HUES48 (cell line): ENCODE measurements around the gene CERS6.
A peak's percentile ranks its signal among the peaks of the same experiment; 100 is the strongest.

ENCODE experiments used
- H3K27ac ChIP-seq: one replicate; pipeline ENCODE4 v1.7.0; 2013; ENCODE audit warnings: low read depth, low read length, inconsistent platforms
- H3K27me3 ChIP-seq: 2 replicates; pipeline ENCODE4 v1.6.1; 2013; ENCODE audit warnings: mild to moderate bottlenecking, low read length; ENCODE audit not compliant: control insufficient read depth, insufficient read depth
- H3K36me3 ChIP-seq: 2 replicates; pipeline ENCODE4 v1.6.1; 2013; ENCODE audit warnings: low read length; ENCODE audit not compliant: control insufficient read depth, insufficient read depth
- H3K4me1 ChIP-seq: 2 replicates; pipeline ENCODE4 v1.6.1; 2013; ENCODE audit warnings: mild to moderate bottlenecking, low read length; ENCODE audit not compliant: control insufficient read depth, insufficient read depth
- H3K4me3 ChIP-seq: 2 replicates; pipeline ENCODE4 v1.5.1; 2013; ENCODE audit warnings: mild to moderate bottlenecking, low read depth, low read length
- H3K9ac ChIP-seq: 2 replicates; pipeline ENCODE4 v1.6.1; 2013; ENCODE audit warnings: mild to moderate bottlenecking, low read depth, low read length, moderate library complexity
- H3K9me3 ChIP-seq: 2 replicates; pipeline ENCODE4 v1.6.1; 2013; ENCODE audit warnings: low read length; ENCODE audit not compliant: control insufficient read depth, insufficient read depth

Gene CERS6

DNA sequence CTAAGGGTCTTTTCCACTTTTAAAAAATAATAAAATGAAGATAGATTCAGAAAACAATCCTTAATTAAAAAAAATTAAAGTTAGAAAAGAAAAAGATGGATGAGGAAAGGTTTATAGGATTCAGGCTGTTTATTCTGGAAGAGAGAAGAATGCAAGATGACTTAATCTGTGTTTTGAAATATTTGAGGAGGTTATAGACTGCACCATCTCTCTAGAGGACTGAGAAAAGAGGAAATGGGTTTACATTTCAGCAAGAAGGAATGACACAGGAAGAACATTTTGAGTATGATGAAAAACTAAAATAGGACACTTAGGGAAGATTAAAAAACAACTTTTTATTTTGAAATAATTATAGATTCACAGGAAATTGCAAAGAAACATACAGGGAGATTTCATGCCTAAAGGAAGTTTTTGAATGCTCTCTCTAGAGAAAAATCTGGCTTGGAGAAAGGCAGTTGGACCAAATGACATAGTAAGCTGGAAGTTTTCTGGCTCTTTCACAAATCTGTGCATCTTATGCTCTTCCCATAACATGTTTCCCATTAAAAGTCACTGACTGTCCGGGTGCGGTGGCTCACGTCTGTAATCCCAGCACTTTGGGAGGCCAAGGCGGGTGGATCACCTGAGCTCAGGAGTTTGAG, 75.0 kb downstream of the CERS6 start:
- Histone ChIP-seq H3K4me1 (peaks cover 8% of the 10 kb centered on the region), H3K4me3 (no peak overlapping the region), H3K9ac (no peak overlapping the region), H3K27me3 (no peaks in the 10 kb centered on the region), H3K9me3 (no peaks in the 10 kb centered on the region), H3K36me3 (no peaks in the 10 kb centered on the region), H3K27ac (no peak overlapping the region)

GRCh38 chr2:168534926-168535325, 78.9 kb downstream of the CERS6 start:
- Histone ChIP-seq H3K9ac (no peak overlapping the region), H3K9me3 (no peaks in the 10 kb centered on the region), H3K4me3 (no peak overlapping the region), H3K27me3 (no peaks in the 10 kb centered on the region), H3K36me3 (no peaks in the 10 kb centered on the region), H3K4me1 (peaks cover 11% of the 10 kb centered on the region), H3K27ac (no peak overlapping the region)

DNA sequence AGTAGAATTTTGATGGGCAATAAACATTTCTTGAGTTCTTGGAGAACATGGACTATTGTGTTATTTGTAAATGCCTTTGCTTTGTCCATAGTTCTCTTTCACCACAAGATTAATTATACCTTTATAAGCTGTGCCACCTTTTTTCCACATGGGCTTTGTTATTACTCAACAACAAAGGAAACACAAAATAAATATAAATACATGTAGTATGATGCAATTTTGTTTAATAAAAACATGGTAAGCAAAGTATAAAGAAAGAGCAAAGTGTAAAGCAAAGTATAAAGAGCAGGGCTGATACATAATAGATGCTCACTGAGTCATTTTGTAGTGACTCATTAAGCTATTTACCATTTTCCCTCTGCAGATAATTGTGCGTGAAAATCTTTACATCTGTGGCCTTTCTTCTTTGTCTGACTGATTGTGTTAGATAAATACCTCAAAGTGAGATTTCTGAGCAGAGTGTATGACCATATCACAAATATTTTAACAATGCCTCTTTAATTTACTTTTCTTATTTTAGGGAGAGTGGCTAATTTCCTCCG, 80.9 kb downstream of the CERS6 start:
- no peak overlapping the region for H3K9ac ChIP-seq
- H3K9me3 ChIP-seq, result peaks cover 3% of the 10 kb centered on the region; the same call in 1 of the 2 replicates
- no peaks in the 10 kb centered on the region for H3K27me3 ChIP-seq
- peaks cover 11% of the 10 kb centered on the region for H3K4me1 ChIP-seq
- peak overlapping the region; percentile 57 for H3K27ac ChIP-seq
- no peaks in the 10 kb centered on the region; the same call in 1 of the 2 replicates for H3K36me3 ChIP-seq
- H3K4me3 ChIP-seq, result no peak overlapping the region

GRCh38 chr2:168538133-168538532, 82.1 kb downstream of the CERS6 start:
- no peaks in the 10 kb centered on the region; the same call in 1 of the 2 replicates for H3K36me3 ChIP-seq
- no peak overlapping the region for H3K27ac ChIP-seq
- H3K9me3 ChIP-seq, result peaks cover 3% of the 10 kb centered on the region; the same call in 1 of the 2 replicates
- no peaks in the 10 kb centered on the region for H3K27me3 ChIP-seq
- no peak overlapping the region for H3K4me3 ChIP-seq
- H3K4me1 ChIP-seq, result peaks cover 11% of the 10 kb centered on the region
- no peak overlapping the region for H3K9ac ChIP-seq

GRCh38 chr2:168538534-168538933, 82.5 kb downstream of the CERS6 start:
- no peak overlapping the region for H3K9ac ChIP-seq
- peaks cover 11% of the 10 kb centered on the region for H3K4me1 ChIP-seq
- H3K4me3 ChIP-seq, result no peak overlapping the region
- H3K27me3 ChIP-seq, result no peaks in the 10 kb centered on the region
- H3K9me3 ChIP-seq, result peaks cover 3% of the 10 kb centered on the region; the same call in 1 of the 2 replicates
- no peaks in the 10 kb centered on the region; the same call in 1 of the 2 replicates for H3K36me3 ChIP-seq
- H3K27ac ChIP-seq, result no peak overlapping the region

GRCh38 chr2:168539945-168540344, 83.9 kb downstream of the CERS6 start:
- peaks cover 3% of the 10 kb centered on the region; the same call in 1 of the 2 replicates for H3K9me3 ChIP-seq

GRCh38 chr2:168541858-168542257, 85.8 kb downstream of the CERS6 start:
- Histone ChIP-seq H3K4me1 (peaks cover 18% of the 10 kb centered on the region), H3K27ac (no peak overlapping the region), H3K27me3 (no peaks in the 10 kb centered on the region), H3K4me3 (no peak overlapping the region), H3K36me3 (no peaks in the 10 kb centered on the region; the same call in 1 of the 2 replicates), H3K9me3 (peaks cover 3% of the 10 kb centered on the region; the same call in 1 of the 2 replicates), H3K9ac (no peak overlapping the region)

More at GRCh38 chr2:168539945-168540344, 83.9 kb downstream of the CERS6 start:
- Histone ChIP-seq H3K4me1 (peaks cover 11% of the 10 kb centered on the region), H3K27me3 (no peaks in the 10 kb centered on the region), H3K27ac (no peak overlapping the region), H3K36me3 (no peaks in the 10 kb centered on the region; the same call in 1 of the 2 replicates), H3K9ac (no peak overlapping the region), H3K4me3 (no peak overlapping the region)

GRCh38 chr2:168543037-168543436, 87.0 kb downstream of the CERS6 start:
- Histone ChIP-seq H3K36me3 (no peaks in the 10 kb centered on the region; the same call in 1 of the 2 replicates), H3K27me3 (no peaks in the 10 kb centered on the region), H3K27ac (no peak overlapping the region), H3K4me3 (no peak overlapping the region), H3K9me3 (peaks cover 3% of the 10 kb centered on the region; the same call in 1 of the 2 replicates), H3K9ac (no peak overlapping the region), H3K4me1 (peaks cover 7% of the 10 kb centered on the region)

DNA sequence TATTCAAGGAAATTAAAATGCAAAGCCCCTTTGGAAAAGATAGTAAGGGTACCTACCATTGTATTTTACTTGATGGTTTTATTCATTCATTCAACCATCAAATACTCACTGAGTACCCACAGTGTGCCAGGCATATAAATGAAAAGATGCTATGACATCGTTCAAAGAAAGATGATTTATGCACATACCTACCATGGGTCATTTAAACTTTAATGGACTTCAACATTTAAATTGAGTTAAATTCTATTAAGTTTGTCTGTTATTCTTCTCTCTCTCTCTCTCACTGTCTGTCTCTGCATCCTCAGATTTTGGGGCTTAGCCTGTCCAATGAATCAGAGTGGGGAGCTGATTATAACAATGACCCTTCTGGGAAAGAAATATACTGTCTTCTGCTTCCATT, 87.9 kb downstream of the CERS6 start:
- Histone ChIP-seq H3K27ac (no peak overlapping the region), H3K4me3 (no peak overlapping the region), H3K27me3 (no peaks in the 10 kb centered on the region), H3K4me1 (peaks cover 6% of the 10 kb centered on the region), H3K9ac (no peak overlapping the region), H3K9me3 (peaks cover 3% of the 10 kb centered on the region; the same call in 1 of the 2 replicates), H3K36me3 (no peaks in the 10 kb centered on the region; the same call in 1 of the 2 replicates)

DNA sequence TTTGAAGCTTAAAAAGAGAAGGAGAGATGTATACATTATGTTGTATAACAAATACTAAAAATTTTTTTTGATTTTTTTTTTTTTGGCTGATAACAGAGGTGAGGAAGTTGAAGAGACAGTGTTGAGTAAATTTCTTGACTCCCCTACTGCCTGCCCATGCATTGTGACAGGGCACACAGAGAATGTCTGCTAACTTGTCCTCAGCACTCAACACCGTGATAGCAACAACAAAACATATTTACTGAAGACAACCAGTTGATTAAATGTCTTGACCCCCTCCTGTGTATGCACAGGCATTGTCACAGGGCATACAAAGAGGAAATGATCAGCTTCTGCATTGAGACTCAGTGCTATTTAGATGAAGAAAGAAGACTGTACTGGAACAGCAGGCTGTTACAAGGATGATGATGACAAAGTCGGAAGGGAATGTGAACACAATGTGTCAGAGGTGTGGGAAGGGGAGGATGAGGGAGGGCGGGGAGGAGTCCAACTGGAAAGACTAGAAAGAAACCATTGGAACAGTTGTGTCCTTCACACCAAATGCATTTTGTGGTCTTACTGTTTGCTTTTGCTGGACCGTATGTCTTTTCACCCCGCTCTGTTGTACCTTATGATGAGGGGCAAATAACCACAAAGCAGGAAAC, 89.5 kb downstream of the CERS6 start:
- Histone ChIP-seq H3K27ac (peak overlapping the region; percentile 36), H3K36me3 (no peaks in the 10 kb centered on the region), H3K4me3 (no peak overlapping the region), H3K9ac (no peak overlapping the region), H3K27me3 (no peaks in the 10 kb centered on the region), H3K4me1 (peaks cover 9% of the 10 kb centered on the region), H3K9me3 (no peaks in the 10 kb centered on the region)

- peaks cover 38% of the 10 kb centered on the region for H3K4me1 ChIP-seq
- H3K27ac ChIP-seq, result no peak overlapping the region
- no peak overlapping the region for H3K4me3 ChIP-seq
- no peaks in the 10 kb centered on the region for H3K36me3 ChIP-seq
- no peaks in the 10 kb centered on the region for H3K9me3 ChIP-seq
- H3K9ac ChIP-seq, result no peak overlapping the region
- no peaks in the 10 kb centered on the region for H3K27me3 ChIP-seq
Measured at GRCh38 chr2:168550670-168551069, 94.6 kb downstream of the CERS6 start.
